ENCODE data around the gene TNIK. TPM values are rescaled to one million over a fixed set of nuclear protein-coding genes. Genes with fewer than 3 reads are reported as not detected.
A peak's percentile ranks its signal among the peaks of the same experiment; 100 is the strongest.

TNIK gene
- total and polyA plus RNA-seq, 4 donors = 3.7 to 9.8 (median 5.2) TPM

DNA sequence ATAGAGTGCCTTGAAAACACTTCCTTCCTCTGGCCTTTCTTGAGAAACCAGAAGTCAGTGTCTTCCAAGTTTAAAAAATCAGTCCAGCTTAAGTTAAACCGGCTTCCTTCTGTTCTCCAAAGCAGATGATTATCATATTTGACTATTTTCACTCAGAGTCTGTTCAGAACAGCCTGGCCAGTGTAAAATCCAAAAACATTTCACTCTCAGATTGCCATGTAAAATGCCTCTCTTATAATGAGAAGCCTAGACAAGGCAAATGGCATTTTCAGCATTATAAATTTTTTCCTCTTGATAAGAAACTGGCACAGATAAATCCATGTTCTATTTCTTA, 193.5 kb downstream of the TNIK start:
- no peaks in the 10 kb centered on the region for H3K9me3 ChIP-seq (ENCODE audit: control insufficient read depth in 4 of 4, low read length in 3 of 4)
- H3K9ac ChIP-seq (ENCODE audit: low read depth in 1 of 2, low read length in 2 of 2) = no peak overlapping the region
- peaks cover 0 to 6% (median 0%) of the 10 kb centered on the region in 4 donors for H3K4me1 ChIP-seq (ENCODE audit: control insufficient read depth in 4 of 4, insufficient read depth in 4 of 4, low read length in 3 of 4)
- TF ChIP-seq CTCF (IDR thresholded peaks at IDR 0.05; ENCODE audit: low read depth, low read length, missing input control) (no peak), YY1 (IDR thresholded peaks at IDR 0.05) (no peak), JUND (IDR thresholded peaks at IDR 0.05) (no peak)
- H3K27ac ChIP-seq (ENCODE audit: low read depth in 1 of 2, low read length in 2 of 2) = no peak overlapping the region
- H3K27me3 ChIP-seq (ENCODE audit: control insufficient read depth in 4 of 4, insufficient read depth in 4 of 4, low read length in 3 of 4) = no peaks in the 10 kb centered on the region
- no peak for DNase-seq (ENCODE audit: low spot score)
- 54% methylated on average over 1 of the region's 1 CpG for WGBS
- H3K4me3 ChIP-seq (ENCODE audit: low read depth in 1 of 3, low read length in 3 of 3) = no peak overlapping the region
- no peaks in the 10 kb centered on the region for H3K36me3 ChIP-seq (ENCODE audit: control insufficient read depth in 4 of 4, insufficient read depth in 3 of 4, low read depth in 1 of 4, low read length in 3 of 4)

DNA sequence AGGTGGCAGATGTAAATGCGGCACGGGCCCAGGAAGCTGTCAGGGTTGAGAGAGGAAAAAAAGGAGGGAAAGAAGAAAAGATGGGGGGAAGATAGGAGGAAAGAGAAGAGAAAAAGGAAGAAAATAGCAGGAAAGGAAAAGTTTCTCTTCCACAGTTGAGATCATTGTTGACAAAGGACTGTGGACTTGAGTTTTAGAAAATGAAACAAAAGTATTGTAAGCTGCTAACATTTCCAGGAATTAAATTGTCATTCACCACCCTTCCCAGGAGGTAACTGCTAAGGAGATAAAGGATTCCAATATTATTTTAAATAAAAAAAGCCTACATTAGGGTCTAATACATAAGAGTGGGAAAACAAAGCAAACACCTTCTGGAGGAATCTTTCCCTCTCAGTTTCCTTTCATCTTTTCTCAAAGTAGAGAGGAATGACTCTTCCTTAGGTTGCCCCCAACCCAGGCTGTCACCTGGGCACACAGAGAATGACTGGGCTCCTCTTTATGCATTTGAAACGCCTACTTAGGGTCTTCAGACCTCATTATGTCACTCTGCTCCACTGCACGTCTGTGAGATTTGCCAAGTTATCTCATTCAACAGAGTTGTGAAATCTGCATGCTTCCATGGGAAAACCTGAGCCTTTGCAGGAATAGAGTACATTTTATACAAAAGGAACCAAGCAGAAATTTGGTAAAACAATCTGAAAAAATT, 194.0 kb downstream of the TNIK start:
- no peak overlapping the region for H3K27ac ChIP-seq (ENCODE audit: low read depth in 1 of 2, low read length in 2 of 2)
- no peak for DNase-seq (ENCODE audit: low spot score)
- H3K9ac ChIP-seq (ENCODE audit: low read depth in 1 of 2, low read length in 2 of 2) = no peak overlapping the region

More for the DNA sequence above, 194.0 kb downstream of the TNIK start:
- WGBS = 61% methylated on average over 4 of the region's 4 CpGs
- Histone ChIP-seq H3K36me3 (ENCODE audit: control insufficient read depth in 4 of 4, insufficient read depth in 3 of 4, low read depth in 1 of 4, low read length in 3 of 4) (no peaks in the 10 kb centered on the region), H3K4me3 (ENCODE audit: low read depth in 1 of 3, low read length in 3 of 3) (no peak overlapping the region), H3K4me1 (ENCODE audit: control insufficient read depth in 4 of 4, insufficient read depth in 4 of 4, low read length in 3 of 4) (peaks cover 0 to 6% (median 0%) of the 10 kb centered on the region in 4 donors), H3K27me3 (ENCODE audit: control insufficient read depth in 4 of 4, insufficient read depth in 4 of 4, low read length in 3 of 4) (no peaks in the 10 kb centered on the region), H3K9me3 (ENCODE audit: control insufficient read depth in 4 of 4, low read length in 3 of 4) (no peaks in the 10 kb centered on the region)
- TF ChIP-seq YY1 (IDR thresholded peaks at IDR 0.05) = peak; percentile 20
- TF ChIP-seq TAF1 (conservative IDR thresholded peaks at IDR 0.05) = no peak
- TF ChIP-seq NR2F2 (IDR thresholded peaks at IDR 0.05) = no peak
- no peak for TF ChIP-seq SP1 (IDR thresholded peaks at IDR 0.05)
- TF ChIP-seq MAX (IDR thresholded peaks at IDR 0.05) = no peak
- TF ChIP-seq REST (IDR thresholded peaks at IDR 0.05) = no peak
- TF ChIP-seq ZBTB33 (IDR thresholded peaks at IDR 0.05) = no peak
- TF ChIP-seq JUND (IDR thresholded peaks at IDR 0.05) = no peak
- peak; percentile 7 to 8 for TF ChIP-seq HNF4A (conservative IDR thresholded peaks at IDR 0.05)
- TF ChIP-seq, protein P1, sequence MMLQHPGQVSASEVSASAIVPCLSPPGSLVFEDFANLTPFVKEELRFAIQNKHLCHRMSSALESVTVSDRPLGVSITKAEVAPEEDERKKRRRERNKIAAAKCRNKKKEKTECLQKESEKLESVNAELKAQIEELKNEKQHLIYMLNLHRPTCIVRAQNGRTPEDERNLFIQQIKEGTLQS (IDR thresholded peaks at IDR 0.05) = no peak
- TF ChIP-seq FOXA1 (IDR thresholded peaks at IDR 0.05) = no peak
